Stimulated activated CD4-positive, alpha-beta T cell treated with anti-CD3 and anti-CD28 coated beads, Interleukin-1b, Interleukin-23, amount 100 ng/mL, for 1 hour (primary cell): ENCODE results near the gene ZBTB8B.

Source experiments
- DNase-seq, 2 donors: peaks; one replicate each; pipeline ENCODE4 v3.0.0-alpha.2; 2020; ENCODE audit warnings: low read depth in 2 of 2

The ZBTB8B gene

DNA sequence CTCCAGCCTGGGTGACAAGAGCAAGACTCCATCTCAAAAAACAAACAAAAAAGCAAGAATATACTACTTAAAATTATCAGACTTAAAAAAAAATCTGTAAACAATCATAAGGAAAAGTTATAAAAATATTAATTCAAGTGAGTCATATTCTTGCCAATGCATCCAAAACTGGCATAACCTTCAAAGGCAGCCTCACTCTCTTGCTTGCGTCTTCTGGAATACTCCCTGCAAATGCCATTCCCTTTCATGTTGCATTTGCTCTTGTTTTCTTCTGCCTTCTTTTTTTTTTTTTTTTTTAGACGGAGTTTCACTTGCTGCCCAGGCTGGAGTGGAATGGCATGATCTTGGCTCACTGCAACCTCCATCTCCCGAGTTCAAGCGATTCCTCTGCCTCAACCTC is 42.1 kb downstream of the ZBTB8B start:
- DNase-seq, result no peak

- no peak for DNase-seq
Observed at GRCh38 chr1:32508761-32509160, 43.9 kb downstream of the ZBTB8B start.

- DNase-seq, result no peak
Observed at GRCh38 chr1:32509939-32510338, 45.1 kb downstream of the ZBTB8B start.
